H9 (cell line): ENCODE results near the gene ESRRB. TPM values are rescaled to one million over a fixed set of nuclear protein-coding genes. Genes with fewer than 3 reads are reported as not detected.

ENCODE experiments used
- DNase-seq: peaks from one replicate; pipeline ENCODE4 v3.0.0-alpha.2; 2017
- H2AFZ ChIP-seq: one replicate; pipeline ENCODE4 v1.6.1; 2013; ENCODE audit warnings: mild to moderate bottlenecking, low read length, control low read depth, moderate library complexity
- H2AK5ac ChIP-seq: 2 replicates; pipeline ENCODE4 v1.6.1; 2013; ENCODE audit warnings: low read length, control low read depth, mixed read lengths; ENCODE audit not compliant: insufficient read length
- H2BK120ac ChIP-seq: one replicate; pipeline ENCODE4 v1.6.1; 2013; ENCODE audit warnings: low read depth, mild to moderate bottlenecking, low read length, control low read depth, inconsistent platforms; ENCODE audit not compliant: poor library complexity, severe bottlenecking
- H2BK12ac ChIP-seq: 2 replicates; pipeline ENCODE4 v1.6.1; 2013; ENCODE audit warnings: low read length, control low read depth, mixed read lengths, low read depth; ENCODE audit not compliant: insufficient read length
- H2BK15ac ChIP-seq: 2 replicates; pipeline ENCODE4 v1.6.1; 2013; ENCODE audit warnings: low read depth, low read length, control low read depth
- H2BK20ac ChIP-seq: one replicate; pipeline ENCODE4 v1.6.1; 2013; ENCODE audit warnings: low read depth, mild to moderate bottlenecking, low read length, control low read depth, inconsistent platforms; ENCODE audit not compliant: poor library complexity, severe bottlenecking
- H2BK5ac ChIP-seq: 2 replicates; pipeline ENCODE4 v1.6.1; 2013; ENCODE audit warnings: low read length, control low read depth, mixed read lengths; ENCODE audit not compliant: insufficient read length
- H3K14ac ChIP-seq: 2 replicates; pipeline ENCODE4 v1.6.1; 2013; ENCODE audit warnings: low read length, control low read depth; ENCODE audit not compliant: insufficient read depth
- H3K18ac ChIP-seq: 2 replicates; pipeline ENCODE4 v1.6.1; 2013; ENCODE audit warnings: low read depth, mild to moderate bottlenecking, mixed read lengths, low read length, control low read depth; ENCODE audit not compliant: insufficient read length
- H3K23ac ChIP-seq: 2 replicates; pipeline ENCODE4 v1.6.1; 2013; ENCODE audit warnings: low read length, control low read depth, mixed read lengths, low read depth; ENCODE audit not compliant: insufficient read length
- H3K23me2 ChIP-seq: 2 replicates; pipeline ENCODE4 v1.6.1; 2013; ENCODE audit warnings: low read depth, mild to moderate bottlenecking, mixed read lengths, low read length, control low read depth; ENCODE audit not compliant: insufficient read length, poor library complexity, severe bottlenecking
- H3K27ac ChIP-seq: 2 replicates; pipeline ENCODE4 v1.5.1; 2013; ENCODE audit warnings: low read length, control low read depth, mixed read lengths, low read depth; ENCODE audit not compliant: insufficient read length
- H3K27me3 ChIP-seq: 2 replicates; pipeline ENCODE4 v1.6.1; 2013; ENCODE audit warnings: low read length, control low read depth, inconsistent platforms; ENCODE audit not compliant: insufficient read depth
- H3K4ac ChIP-seq: 2 replicates; pipeline ENCODE4 v1.6.1; 2013; ENCODE audit warnings: low read depth, mild to moderate bottlenecking, control low read depth, inconsistent platforms, low read length, moderate library complexity
- H3K4me1 ChIP-seq: 2 replicates; pipeline ENCODE4 v1.6.1; 2013; ENCODE audit warnings: low read length, control low read depth, inconsistent platforms; ENCODE audit not compliant: insufficient read depth
- H3K4me2 ChIP-seq: 2 replicates; pipeline ENCODE4 v1.6.1; 2013; ENCODE audit warnings: low read length, control low read depth, mixed read lengths; ENCODE audit not compliant: insufficient read length, insufficient read depth
- H3K56ac ChIP-seq: 2 replicates; pipeline ENCODE4 v1.6.1; 2013; ENCODE audit warnings: low read depth, mild to moderate bottlenecking, mixed read lengths, low read length, control low read depth; ENCODE audit not compliant: insufficient read length
- H3K79me1 ChIP-seq: 2 replicates; pipeline ENCODE4 v1.6.1; 2013; ENCODE audit warnings: low read depth, mild to moderate bottlenecking, moderate library complexity, low read length, control low read depth, inconsistent platforms; ENCODE audit not compliant: insufficient read depth, poor library complexity, severe bottlenecking
- H3K79me2 ChIP-seq: 2 replicates; pipeline ENCODE4 v1.6.1; 2013; ENCODE audit warnings: low read length, control low read depth, inconsistent platforms; ENCODE audit not compliant: insufficient read depth
- H3K9ac ChIP-seq: 2 replicates; pipeline ENCODE4 v1.6.1; 2013; ENCODE audit warnings: low read length, control low read depth, mixed read lengths; ENCODE audit not compliant: insufficient read length; ENCODE audit errors: extremely low read depth
- H3K9me3 ChIP-seq: one replicate; pipeline ENCODE4 v1.6.1; 2013; ENCODE audit warnings: low read depth, low read length, inconsistent platforms; ENCODE audit not compliant: control insufficient read depth
- H3T11ph ChIP-seq: one replicate; pipeline ENCODE4 v1.6.1; 2013; ENCODE audit warnings: mild to moderate bottlenecking, low read length, control low read depth, inconsistent platforms
- H4K20me1 ChIP-seq: one replicate; pipeline ENCODE4 v1.6.1; 2013; ENCODE audit not compliant: control insufficient read depth, insufficient read length, insufficient read depth
- H4K5ac ChIP-seq: 2 replicates; pipeline ENCODE4 v1.6.1; 2013; ENCODE audit warnings: low read depth, mild to moderate bottlenecking, mixed read lengths, low read length, control low read depth; ENCODE audit not compliant: insufficient read length
- H4K8ac ChIP-seq: replicated peaks from 2 replicates; pipeline ENCODE4 v1.6.1; 2013; ENCODE audit warnings: low read length, control low read depth, mixed read lengths, low read depth; ENCODE audit not compliant: insufficient read length
- H4K91ac ChIP-seq: 2 replicates; pipeline ENCODE4 v1.6.1; 2013; ENCODE audit warnings: low read depth, mild to moderate bottlenecking, moderate library complexity, mixed read lengths, low read length, control low read depth; ENCODE audit not compliant: insufficient read length
- H3K27ac Mint-ChIP-seq, 3 experiments: 2 replicates in 2 of 3; 3 replicates in 1 of 3; pipeline ENCODE4 v1.8.0; 2020 to 2021; ENCODE audit warnings: mixed read lengths in 3 of 3, mild to moderate bottlenecking in 1 of 3, moderate library complexity in 1 of 3
- H3K27me3 Mint-ChIP-seq: 2 replicates; pipeline ENCODE4 v1.8.0; 2021; ENCODE audit warnings: low read depth, mild to moderate bottlenecking, moderate library complexity, mixed read lengths
- H3K36me3 Mint-ChIP-seq, 3 experiments: 2 replicates in 2 of 3; 3 replicates in 1 of 3; pipeline ENCODE4 v1.8.0; 2020 to 2021; ENCODE audit warnings: low read depth in 3 of 3, mixed read lengths in 3 of 3; ENCODE audit not compliant: insufficient read depth in 1 of 3
- H3K4me1 Mint-ChIP-seq, 2 experiments: 2 replicates each; pipeline ENCODE4 v1.8.0; 2020; ENCODE audit warnings: mixed read lengths in 2 of 2
- H3K4me3 Mint-ChIP-seq, 2 experiments: 2 replicates in 1 of 2; 3 replicates in 1 of 2; pipeline ENCODE4 v1.8.0; 2020 to 2021; ENCODE audit warnings: mild to moderate bottlenecking in 2 of 2, mixed read lengths in 2 of 2, moderate library complexity in 1 of 2
- H3K9me3 Mint-ChIP-seq, 2 experiments: 2 replicates in 1 of 2; 3 replicates in 1 of 2; pipeline ENCODE4 v1.8.0; 2020; ENCODE audit warnings: mild to moderate bottlenecking in 2 of 2, mixed read lengths in 2 of 2, moderate library complexity in 1 of 2
- CTCF ChIP-seq: fragments of 200-600 bp; sonication (generic); conservative IDR thresholded peaks from 3 replicates; pipeline ENCODE4 v1.8.0; 2021; ENCODE audit warnings: antibody characterized with exemption, mild to moderate bottlenecking
- WGBS: extraction: QIAGEN DNeasy Blood & Tissue Kit; methylation state at CpG from one replicate; pipeline ENCODE4 v1.1.7; 2013; ENCODE audit warnings: missing lambda C conversion rate, low lambda C conversion rate, mixed read lengths; ENCODE audit not compliant: insufficient read length; ENCODE audit errors: extremely low coverage; 5-methylcytosine and 5-hydroxymethylcytosine counted together
- total RNA-seq: library from RNA; stranded (reverse); gene quantifications from 2 replicates; pipeline ENCODE4 v1.2.1, GENCODE V29; 2021

ESRRB gene
- total RNA-seq, 1 experiment from 2014 or later: 0.11 TPM

DNA sequence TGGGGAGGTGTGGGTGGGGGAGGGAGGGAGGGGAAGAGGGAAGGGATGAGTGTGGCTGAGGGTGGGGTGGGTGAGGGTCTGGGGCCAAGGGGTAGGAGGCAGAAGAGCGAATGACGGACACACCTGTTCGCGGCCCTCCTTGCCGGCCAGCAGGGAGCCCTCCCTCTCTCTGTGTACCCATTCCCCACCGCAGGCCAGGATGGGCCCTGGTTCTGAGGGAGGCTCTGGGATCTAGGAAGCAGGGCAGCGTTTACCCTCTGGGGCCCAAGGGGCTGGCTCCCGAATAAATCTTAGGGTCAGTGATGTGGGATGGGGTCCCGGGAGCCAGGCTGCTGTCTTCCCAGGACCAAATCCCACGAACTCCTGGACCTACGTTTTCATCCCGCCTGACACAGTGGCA is 46.0 kb upstream of the ESRRB start:
- Histone ChIP-seq H2BK20ac (no peak overlapping the region), H3K9me3 (no peaks in the 10 kb centered on the region), H2AFZ (no peak overlapping the region), H3K79me1 (no peaks in the 10 kb centered on the region), H3K27me3 (no peaks in the 10 kb centered on the region; the same call in 1 of the 2 replicates), H3K14ac (no peak overlapping the region), H3K9ac (no peak overlapping the region), H3K4ac (no peak overlapping the region), H3K27ac (no peak overlapping the region), H3K4me1 (peaks cover 7% of the 10 kb centered on the region; the same call in 1 of the 2 replicates), H2AK5ac (no peak overlapping the region), H4K5ac (no peak overlapping the region), H2BK15ac (no peak overlapping the region), H3T11ph (no peak overlapping the region), H2BK120ac (no peak overlapping the region), H3K23ac (no peak overlapping the region), H2BK12ac (no peak overlapping the region), H3K56ac (no peak overlapping the region), H4K8ac (no peak overlapping the region), H2BK5ac (no peak overlapping the region), H4K20me1 (no peaks in the 10 kb centered on the region), H4K91ac (no peak overlapping the region), H3K79me2 (no peaks in the 10 kb centered on the region), H3K18ac (no peak overlapping the region), H3K4me2 (peak overlapping the region; percentile 33), H3K23me2 (no peaks in the 10 kb centered on the region)
- Mint-ChIP-seq H3K4me3 (peak overlapping the region; percentile 66 to 82; a peak in 3 of 5 replicates), H3K4me1 (peaks cover 27 to 35% of the 10 kb centered on the region in 2 experiments), H3K36me3 (no peaks in the 10 kb centered on the region), H3K27me3 (peaks cover 56% of the 10 kb centered on the region), H3K9me3 (no peaks in the 10 kb centered on the region), H3K27ac (no peak overlapping the region; a peak in 1 of 7 replicates)
- no CpG with 5 or more reads among the region's 12 CpGs for WGBS
- no peak for TF ChIP-seq CTCF
- no peak for DNase-seq
